GM19397 (cell line): ENCODE results near the gene STAB2.

Experiments
- ATAC-seq: cut with Tn5 transposase; IDR thresholded peaks from one replicate; pipeline ENCODE4 v1.9.1; 2021; ENCODE audit warnings: mild to moderate bottlenecking, moderate library complexity; ENCODE audit not compliant: unreplicated experiment

Gene STAB2

DNA sequence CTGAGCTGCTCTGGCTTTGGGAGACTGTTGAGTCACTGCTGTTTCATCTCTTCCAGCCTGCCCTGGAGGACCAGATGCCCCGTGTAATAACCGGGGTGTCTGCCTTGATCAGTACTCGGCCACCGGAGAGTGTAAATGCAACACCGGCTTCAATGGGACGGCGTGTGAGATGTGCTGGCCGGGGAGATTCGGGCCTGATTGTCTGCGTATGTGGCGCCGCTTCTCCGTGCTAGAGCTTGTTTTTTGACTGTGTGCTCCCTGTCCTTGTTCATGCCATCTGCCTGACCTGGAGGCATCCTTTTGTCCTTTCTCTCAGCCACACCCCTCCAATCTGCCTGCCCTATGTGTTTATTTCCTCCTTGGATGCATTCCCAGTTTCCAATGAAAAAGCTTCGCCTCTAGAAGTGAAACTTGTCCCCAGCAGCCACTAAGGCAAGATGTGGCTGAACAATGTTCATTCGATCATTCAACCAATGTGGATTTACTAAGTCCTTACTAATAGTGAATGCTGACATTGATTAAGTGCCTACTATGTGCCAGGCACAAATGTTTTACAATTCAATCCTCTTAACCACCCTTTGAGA, 155.4 kb downstream of the STAB2 start:
- no peak for ATAC-seq

DNA sequence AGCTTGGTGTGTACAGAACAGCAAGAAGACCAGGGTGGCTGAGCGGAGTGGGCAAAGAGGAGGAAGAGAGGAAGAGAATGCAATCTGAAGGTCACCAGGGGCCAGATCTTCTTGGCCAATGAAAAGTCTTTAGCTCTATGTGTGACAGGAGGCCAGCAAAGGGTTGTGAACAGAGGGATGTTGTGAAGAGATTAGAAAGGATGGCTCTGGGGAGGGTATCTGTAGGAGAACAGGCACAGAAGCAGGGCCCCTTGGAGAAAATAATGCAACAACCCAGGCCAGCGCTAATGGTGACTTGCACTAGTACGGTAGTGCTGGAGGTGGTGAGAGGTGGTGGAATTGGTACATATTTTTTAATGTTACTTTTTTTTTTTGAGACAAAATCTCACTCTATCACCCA, 156.7 kb downstream of the STAB2 start:
- no peak for ATAC-seq

DNA sequence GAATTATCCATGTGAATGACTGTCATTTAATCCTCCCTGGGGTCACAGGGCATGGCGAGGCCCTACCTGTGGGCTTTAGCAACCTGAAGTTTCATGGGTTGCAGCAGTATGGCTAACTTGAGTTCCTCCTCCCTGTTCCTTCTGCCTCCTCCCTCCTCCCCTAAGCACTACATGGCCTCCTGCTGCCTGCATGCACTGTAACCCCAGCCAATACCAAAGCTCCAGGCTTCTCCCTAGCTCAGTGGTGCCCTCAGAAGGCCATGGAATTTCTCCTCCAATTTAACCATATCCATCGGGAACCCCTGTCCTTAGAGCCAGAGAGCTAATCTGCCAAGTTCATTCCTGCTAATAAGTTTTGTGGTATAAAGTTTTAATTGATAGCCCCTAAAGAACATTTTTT, 158.9 kb downstream of the STAB2 start:
- ATAC-seq: no peak

DNA sequence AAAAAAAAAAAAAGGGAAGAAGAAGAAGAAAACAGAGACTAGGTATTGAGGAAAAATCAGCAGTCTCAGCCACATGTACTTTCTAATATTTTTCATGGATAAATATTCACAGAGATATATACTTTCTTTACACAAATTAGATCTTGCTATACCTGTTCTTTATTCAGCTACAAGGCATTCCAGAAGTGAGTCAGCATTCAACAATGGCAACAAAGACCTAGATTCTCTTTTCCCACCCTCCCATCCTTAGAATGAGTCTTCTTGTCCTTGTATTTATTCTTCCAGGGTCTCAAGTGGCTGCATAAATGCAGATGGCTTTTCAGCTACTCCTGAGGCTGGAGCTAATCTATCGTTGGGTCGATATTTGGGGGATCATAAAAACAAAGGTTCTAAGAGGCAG, 160.9 kb downstream of the STAB2 start:
- ATAC-seq: no peak

DNA sequence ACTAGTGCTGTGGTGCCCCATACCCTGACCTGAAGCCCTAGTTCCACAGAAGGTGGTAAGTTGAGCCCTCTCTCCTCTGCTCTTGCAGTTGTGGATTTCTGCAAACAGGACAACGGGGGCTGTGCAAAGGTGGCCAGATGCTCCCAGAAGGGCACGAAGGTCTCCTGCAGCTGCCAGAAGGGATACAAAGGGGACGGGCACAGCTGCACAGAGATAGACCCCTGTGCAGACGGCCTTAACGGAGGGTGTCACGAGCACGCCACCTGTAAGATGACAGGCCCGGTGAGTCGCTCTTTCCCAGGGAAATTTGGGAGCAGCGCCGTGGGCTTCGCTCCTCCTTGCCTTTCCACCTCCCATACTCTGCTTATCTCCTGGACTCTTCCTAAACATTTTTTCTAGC, 161.8 kb downstream of the STAB2 start:
- ATAC-seq: no peak

DNA sequence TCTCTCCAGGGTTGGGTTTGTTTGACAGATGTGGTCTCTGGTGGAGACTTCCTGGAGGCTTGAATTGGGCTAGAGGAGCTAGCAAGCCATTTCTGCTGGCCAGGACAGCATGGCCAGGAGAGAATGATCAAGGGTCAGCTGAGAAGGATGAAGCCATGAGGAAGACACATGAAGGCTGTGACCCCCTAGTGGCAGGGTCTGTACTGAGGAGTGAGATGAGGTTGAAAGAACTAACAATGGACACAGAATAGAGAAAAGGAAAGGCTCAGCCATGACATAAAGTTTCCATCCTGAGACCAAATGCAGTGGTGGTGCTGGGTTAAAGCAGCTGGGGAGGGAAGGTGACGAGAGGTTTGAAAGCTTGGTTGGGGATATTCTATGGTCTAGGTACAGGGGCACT, 164.1 kb downstream of the STAB2 start:
- no peak for ATAC-seq

DNA sequence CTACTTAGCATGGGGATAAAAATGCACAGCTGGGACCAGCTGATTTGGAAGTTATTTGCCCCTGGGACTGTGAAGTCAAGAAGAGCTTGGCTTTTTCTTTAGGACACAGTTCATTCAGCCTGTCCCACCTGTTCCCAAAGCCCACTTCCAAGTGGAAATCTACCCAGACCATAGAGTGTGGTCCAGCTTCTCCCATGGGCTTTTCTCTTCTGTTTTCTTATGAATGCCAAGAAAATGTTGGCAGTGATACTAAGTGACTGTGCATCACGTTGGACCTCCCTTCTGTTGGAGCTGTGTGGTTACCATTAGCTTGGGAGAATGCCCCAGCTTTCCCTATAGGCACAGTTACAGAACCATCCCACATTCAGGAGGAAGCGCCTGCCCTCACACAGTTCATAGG, 164.5 kb downstream of the STAB2 start:
- ATAC-seq: no peak

DNA sequence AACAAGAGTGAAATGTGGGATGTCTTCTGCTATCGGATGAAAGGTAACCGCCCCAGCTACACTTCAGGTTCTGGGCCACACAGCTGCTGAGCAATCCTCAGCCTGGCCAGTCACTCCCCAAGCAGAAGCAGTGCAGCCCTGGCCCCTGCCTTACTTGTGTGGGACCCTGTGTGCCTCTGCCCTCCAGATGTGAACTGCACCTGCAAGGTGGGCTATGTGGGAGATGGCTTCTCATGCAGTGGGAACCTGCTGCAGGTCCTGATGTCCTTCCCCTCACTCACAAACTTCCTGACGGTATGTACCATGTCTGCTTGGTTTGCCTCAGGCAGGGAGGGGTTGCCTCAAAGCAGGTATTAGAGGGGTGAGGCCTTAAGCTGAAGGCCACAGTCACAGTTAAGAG, 168.4 kb downstream of the STAB2 start:
- no peak for ATAC-seq

DNA sequence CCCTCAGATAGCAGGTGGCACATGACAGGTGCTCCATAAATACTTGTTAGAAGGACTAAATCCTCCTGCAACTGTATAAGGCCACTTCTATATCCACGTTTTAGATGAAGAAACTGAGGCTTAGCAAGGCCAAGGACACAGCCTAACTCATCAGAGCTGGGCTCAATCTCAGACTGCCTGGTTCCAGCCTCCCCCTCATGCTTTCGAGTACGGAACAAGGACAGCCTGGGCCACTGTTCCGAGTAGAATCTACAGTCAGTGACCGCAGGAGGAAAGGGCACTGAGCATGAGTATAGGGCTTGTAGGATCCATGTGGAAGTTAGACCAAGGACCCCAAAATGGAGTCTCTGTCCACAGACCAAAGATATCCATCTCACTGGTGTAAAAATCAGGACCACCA, 169.4 kb downstream of the STAB2 start:
- ATAC-seq: no peak

DNA sequence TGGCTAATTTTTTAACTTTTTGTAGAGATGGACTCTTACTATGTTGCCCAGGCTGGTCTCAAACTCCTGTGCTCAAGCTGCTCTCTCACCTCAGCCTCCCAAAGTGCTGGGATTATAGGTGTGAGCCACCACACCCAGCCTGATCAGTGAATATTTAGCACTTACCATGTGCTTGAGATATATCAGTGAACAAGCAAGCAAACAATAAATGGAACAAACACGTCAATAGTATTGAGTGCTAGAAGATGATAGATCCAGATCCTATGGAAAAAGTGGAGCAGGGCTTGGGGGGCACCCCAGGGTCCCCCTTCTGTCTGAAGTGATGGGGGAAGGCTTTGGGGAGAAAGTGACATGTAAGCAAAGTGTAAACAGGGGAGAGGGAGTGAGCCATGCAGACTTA, 170.2 kb downstream of the STAB2 start:
- ATAC-seq: no peak

DNA sequence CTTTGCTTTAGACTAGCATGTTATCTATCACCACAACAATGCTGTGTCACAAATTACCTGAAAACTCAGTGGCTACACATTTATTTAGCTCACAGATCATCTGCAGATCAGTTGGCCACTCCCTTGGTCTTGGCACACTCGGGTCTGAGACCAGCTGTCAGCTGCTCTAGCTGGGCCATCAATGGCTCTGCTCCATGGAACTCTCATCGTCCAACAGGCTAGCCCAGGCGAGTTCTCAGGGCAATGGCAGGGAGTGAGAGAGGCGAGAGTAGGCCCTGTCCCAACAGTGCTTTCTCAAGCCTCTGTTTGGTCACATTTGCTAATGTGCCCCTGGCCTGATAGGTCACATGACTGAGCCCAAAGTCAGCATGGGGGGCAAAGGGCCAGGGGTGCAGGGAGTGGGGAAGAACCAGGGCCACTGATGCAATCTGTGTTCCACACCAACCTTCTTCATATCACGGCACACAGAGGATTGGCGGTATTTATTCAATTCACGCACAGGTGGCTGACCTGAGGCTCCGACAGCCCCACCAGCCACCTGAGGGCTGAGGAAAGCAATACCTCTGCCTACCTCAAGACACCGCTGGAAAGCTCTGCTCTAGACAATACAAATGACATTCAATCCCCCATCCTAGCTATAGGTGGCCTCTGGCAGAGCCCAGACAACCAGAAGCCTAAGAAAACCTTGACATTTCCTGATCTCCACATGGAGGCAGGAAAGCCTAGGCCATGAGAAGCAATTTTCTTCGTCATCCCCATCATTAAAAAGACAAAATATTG, 171.4 kb downstream of the STAB2 start:
- no peak for ATAC-seq

DNA sequence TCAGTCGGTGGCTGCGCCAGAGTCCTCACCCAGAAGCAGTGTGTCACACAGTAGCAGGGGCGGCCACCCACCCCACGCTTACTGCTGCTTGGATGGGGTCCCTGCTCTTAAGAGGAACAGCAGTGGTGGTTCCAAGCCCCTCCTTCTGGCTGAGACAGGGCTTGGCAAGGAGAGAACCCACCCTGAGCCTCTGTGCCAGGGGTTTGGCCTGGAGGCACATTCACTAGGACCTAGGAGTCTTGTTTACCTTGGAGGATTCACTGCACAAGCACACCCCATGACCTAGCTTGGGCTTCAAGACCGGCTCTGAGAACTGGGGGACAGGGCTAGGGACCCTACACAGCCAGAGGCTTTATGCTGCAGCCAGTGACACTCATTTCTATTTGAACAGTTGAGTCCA, 175.4 kb downstream of the STAB2 start:
- ATAC-seq: no peak

DNA sequence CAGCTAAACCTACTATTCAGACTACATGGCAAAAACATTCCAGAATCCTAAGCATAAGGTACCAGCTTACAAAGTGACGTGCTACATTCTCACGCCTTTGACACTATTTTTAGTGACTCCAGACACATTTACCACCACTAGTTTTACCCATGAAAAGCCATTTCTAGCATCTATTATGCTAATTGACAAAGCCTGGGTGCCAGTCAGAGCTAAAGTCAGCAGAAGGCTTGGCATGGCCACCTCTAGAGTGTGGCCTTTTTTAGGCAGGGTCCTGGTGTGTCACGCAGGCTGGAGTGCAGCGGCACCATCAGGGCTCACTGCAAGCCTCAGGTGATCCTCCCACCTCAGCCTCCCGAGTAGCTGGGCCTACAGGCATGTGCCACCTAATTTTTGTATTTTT, 178.2 kb downstream of the STAB2 start:
- no peak for ATAC-seq

DNA sequence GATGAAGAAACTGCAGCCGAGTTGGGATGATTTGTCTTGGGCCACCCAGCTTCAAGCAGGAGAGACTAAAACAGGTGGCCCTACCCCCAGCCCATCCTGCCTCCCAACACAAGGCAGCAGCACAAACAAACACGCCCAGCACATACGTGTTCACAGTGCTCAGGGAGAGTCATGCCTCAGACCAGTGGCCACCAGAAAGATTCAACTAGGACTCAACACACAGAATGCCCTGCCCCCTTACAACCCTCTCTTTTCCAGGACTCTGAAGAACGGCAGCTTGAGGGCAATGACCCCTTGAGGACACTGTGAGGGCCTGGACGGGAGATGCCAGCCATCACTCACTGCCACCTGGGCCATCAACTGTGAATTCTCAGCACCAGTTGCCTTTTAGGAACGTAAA, 179.0 kb downstream of the STAB2 start:
- no peak for ATAC-seq

DNA sequence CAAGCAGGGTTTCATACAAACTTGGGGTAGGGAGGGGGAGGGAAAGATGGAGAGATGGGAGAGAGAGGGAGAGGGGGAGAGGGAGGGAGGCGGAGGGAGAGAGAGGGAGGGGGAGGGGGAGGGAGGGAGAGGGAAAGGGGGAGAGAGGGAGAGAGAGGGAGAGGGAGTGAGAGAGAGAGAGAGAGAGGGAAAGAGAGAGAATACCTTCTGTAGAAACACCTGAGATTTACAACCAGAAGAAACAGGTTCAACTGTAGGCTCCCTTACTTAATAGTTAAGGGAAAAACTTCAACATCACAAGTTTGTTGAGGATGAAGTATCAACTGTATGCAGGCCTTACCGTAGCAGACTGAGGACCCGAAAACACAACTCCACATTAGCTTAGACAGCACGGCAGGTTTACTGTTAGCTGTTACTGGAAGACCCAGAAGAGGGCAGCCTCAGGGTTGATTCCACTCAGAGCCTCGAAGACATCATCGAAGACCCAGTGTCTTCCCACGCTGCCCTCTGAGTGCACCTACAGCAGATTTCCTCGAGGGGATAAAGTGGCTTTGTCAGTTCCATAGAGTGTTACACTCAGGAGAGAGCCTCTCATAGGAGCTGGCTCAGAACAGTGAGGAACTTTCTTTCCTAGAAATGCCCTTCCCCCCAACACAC, 181.5 kb downstream of the STAB2 start:
- ATAC-seq: no peak

DNA sequence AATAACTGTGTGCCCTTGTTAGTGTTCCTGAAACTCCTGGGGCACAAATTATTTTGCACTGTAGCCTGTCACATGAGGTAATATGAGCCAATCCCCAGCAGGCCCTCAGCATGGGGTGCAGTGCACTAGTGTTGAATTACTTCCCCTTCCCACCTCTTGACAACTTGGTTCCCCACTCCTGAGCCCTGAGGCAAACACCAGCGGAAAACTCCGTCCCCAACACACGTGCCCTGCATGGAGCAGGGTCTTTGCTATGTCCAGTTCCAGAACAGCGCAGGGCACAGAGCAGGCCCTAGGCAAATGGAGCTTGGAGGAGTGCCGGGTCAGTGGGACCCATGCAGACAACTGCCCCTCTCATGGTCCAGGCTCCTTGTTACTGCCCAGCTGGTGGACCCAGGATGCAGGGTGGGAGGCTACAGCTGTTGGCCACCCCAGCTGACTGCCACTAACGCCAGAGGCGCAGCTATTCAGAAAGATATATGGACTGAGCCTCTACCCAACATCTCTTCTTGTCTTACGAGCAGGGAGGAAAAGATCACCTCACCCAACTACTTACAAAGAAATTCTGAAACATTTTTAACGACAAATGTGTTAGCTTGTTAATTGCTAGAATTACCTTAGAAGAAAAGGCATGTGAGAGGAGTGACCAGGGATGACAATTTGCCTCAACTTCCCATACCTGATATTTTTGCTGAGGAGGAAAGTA, 182.3 kb downstream of the STAB2 start:
- ATAC-seq: no peak

DNA sequence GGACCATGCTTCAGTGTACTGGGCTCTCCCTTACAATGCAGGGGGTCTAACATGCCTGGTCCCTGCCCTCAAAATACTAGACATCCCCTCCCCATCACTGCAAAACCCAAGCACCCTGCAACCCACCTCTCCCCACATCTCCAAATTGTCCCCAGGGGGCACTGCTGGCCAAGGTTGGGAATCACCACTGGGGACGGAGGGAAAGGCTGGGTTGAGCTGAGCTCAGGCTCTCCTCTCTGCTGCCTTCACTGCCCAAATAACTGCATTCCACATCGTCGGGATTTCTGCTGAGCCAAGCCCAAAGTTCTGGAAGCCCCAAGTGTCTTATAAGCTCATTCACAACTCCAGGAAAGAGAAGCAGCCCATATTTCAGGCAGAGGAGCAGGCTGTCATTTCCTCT, 184.4 kb downstream of the STAB2 start:
- ATAC-seq: no peak

DNA sequence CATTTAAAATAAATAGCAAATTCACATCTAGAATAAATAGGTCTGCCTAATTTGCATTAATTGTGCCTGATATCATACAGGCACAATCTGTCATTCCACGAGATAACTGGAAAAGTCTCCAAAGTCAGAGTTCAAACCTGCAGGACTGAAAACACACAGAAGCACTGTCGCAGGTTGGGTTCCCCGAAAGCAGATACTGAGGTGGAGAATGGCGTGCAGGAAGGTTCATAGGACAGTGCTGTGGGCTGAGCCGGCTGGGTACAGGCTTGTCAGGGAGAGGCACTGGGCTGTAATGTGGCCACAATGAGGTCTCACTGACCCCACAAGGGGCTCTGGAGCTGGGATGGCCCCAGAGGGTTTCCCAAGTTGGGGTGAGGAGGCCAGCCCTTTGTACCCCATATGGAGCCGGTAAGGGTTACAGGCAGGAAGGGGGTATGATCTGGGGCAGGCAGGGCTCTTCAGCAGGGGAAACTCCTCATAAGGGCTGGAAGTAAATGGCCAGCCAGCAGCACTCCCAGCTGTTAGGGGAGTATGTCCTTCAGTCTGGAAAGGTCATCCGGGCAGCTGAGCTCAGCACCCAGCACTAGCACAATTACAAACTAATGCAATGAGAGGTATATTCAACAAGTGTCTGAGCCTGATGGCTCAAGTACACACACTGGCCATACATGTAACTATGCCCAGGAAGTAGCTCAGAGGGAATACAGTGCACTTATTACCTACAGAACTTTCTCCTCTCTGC, 185.5 kb downstream of the STAB2 start:
- no peak for ATAC-seq

DNA sequence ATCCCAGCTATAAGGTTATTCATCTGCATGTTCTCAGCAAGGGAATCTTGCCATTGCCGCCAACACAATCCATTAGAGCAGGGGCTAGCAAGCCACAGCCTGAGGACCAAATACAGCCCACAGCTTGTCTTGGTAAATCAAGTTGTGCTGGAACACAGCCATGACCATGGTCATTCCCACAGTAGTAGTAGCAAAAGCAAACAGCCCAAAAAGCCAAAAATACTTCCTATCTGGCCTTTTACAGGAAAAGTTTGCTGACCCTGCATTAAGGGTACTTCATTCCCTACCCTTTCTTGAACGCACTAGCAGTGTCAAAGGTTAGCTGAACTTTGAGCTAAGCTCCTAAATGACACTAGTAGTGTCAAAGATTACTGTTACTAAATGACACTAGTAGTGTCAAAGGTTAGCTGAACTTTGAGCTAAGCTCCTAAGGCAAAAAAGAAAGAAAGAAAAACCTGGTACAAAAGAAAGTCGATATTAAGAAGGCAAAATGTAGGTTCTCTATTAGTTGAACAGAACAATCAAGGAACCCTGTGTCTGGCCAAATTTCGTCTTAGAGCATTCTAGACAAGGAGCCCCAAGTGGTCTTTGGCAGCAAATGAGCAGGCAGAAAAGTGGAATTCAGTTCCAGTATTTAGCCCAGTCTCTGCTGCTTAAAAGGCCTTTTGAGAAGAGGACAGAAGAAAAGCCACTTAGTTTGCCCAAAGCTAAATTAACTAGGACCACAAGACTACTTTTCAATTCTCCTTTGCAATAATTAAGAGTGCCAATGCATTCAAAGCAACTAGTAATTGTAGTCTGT, 186.2 kb downstream of the STAB2 start:
- ATAC-seq: no peak

DNA sequence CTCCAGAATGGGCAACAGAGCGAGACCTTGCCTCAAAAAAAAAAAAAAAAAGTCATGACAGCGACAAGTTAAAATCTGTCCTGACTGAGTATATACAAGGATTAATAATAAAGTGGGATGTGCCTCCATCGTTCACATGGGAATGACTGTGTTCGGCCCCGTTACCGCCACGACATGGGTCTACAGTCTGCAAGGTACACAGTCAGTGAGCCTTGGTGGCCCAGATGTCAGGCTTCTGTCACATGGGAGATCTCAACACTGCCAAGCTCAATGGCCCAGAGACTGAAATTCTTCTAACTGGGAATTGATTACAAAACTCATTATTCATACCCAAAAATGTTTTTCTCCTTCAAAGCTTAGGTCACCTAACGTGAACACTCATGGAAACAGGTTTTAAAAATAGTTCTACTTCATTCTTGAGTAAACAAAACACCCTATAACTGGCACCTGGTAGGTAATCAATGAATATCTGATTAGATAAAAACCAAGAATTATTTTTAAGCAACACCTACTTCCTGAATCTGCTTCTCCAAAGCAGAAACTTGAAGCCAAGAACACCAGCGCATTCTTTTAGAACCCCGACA, 188.0 kb downstream of the STAB2 start:
- no peak for ATAC-seq
